GM12875 (cell line): Measurements from ENCODE around the gene RGMB.
A peak's percentile ranks its signal among the peaks of the same experiment; 100 is the strongest.

ENCODE experiments used
- H3K4me3 ChIP-seq: one replicate; pipeline ENCODE4 v1.5.1; 2011; ENCODE audit warnings: low read depth, low read length, control low read depth
- TF ChIP-seq, protein P1 (sequence below): IDR thresholded peaks from 2 replicates; pipeline ENCODE4 v1.5.1; 2011; ENCODE audit warnings: low read depth, mild to moderate bottlenecking, control low read depth, inconsistent platforms, low read length, moderate library complexity, borderline replicate concordance; ENCODE audit not compliant: insufficient read depth

The RGMB gene

DNA sequence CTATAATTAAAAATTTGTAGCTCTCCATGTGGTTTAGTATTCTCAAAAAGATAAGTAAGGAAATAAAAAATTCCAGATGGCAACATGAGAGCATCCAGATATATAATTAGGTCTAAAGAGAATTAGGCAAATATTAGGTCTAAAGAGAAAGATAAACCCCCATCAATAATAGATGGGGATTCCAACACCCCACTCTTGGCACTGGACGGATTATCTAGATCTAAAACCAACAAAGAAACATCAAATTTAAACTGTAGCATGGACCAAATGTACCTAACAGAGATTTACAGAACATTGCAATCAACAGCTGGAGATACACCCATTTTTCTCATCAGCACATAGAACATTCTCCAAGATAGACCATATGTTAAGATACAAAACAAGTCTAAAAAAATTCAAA is 31.6 kb downstream of the RGMB start:
- TF ChIP-seq, protein P1, sequence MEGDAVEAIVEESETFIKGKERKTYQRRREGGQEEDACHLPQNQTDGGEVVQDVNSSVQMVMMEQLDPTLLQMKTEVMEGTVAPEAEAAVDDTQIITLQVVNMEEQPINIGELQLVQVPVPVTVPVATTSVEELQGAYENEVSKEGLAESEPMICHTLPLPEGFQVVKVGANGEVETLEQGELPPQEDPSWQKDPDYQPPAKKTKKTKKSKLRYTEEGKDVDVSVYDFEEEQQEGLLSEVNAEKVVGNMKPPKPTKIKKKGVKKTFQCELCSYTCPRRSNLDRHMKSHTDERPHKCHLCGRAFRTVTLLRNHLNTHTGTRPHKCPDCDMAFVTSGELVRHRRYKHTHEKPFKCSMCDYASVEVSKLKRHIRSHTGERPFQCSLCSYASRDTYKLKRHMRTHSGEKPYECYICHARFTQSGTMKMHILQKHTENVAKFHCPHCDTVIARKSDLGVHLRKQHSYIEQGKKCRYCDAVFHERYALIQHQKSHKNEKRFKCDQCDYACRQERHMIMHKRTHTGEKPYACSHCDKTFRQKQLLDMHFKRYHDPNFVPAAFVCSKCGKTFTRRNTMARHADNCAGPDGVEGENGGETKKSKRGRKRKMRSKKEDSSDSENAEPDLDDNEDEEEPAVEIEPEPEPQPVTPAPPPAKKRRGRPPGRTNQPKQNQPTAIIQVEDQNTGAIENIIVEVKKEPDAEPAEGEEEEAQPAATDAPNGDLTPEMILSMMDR, result no peak

GRCh38 chr5:98807806-98808205 is 34.3 kb downstream of the RGMB start:
- no peak overlapping the region for H3K4me3 ChIP-seq
- TF ChIP-seq, protein P1, result no peak

More for the DNA sequence above, 31.6 kb downstream of the RGMB start:
- H3K4me3 ChIP-seq, result no peak overlapping the region

DNA sequence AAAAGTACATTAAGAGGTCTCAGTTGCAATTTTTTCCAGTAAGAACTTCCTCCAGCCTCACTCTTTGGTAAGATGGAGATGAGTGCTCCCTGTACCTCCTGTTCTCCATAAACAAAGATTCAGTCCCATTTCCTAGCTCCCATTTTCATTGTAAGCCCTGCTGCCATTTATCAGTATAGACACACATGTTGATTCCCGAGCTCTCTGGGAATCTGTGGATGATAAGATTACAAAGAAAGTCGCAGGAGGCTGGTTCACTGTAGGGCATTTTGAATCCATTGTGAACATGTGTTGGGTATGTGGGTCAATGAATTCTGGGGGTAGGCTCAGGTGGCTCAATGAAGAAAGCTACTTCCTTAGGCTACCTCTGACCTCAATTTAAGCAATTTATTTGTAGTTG is 36.7 kb downstream of the RGMB start:
- no peak overlapping the region for H3K4me3 ChIP-seq
- TF ChIP-seq, protein P1, result no peak

DNA sequence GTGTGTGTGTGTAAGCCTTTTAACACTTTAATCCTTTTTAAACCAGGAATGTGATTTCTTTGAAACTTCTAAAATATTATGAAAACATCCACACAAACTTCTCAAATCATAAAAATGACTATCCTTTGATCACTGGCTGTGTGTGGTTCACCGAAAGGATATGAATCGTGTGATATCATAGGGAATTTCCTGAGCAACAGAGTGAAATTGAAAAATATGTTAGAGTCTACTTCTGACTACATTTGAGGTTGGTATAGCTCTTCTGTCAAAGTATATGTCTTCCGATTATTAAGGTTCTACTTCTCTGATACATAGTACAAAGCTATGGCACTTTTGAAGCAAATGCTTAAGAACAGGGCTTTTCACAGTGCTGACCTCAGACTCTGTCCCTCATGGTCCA is 40.3 kb downstream of the RGMB start:
- no peak overlapping the region for H3K4me3 ChIP-seq
- TF ChIP-seq, protein P1, result no peak

GRCh38 chr5:98816582-98817222 is 43.2 kb downstream of the RGMB start:
- H3K4me3 ChIP-seq, result no peak overlapping the region
- TF ChIP-seq, protein P1, result no peak

DNA sequence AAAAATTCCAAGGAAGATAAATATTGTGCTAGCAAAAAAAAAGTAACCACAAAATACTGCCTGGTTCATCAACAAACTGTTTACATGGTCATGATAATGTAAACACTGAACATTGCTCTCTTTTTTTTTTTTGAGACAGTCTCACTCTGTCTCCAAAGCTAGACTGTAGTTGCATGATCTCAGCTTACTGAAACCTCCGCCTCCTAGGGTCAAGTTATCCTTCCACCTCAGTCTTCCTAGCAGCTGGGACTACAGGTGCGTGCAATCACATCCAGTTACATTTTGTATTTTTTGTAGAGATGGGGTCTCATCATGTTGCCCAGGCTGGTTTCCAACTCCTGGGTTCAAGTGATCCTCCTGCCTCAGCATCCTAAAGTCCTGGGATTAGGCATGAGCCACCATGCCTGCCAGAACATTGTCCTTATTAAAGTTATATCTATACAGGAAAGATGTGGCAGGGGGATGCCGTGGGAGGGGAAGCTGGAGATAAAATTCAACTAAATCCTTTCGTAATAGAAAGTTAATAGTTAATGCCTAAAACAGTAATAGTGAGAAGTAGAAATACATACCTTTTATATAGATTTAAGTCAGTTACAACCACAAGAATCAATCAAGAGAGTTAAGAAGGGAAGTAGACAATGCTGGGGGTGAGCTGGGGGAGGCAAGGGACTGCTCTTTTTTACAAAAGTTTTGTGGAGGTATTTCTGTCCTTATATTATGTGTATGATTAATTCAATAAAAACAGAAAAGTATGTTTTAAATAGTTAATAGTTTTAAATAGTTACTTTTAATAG is 52.3 kb downstream of the RGMB start:
- H3K4me3 ChIP-seq, result no peak overlapping the region
- TF ChIP-seq, protein P1, result no peak

GRCh38 chr5:98827161-98827560 is 53.7 kb downstream of the RGMB start:
- TF ChIP-seq, protein P1, result 0 out of 2 replicates have a peak, but pooled peaks have one; percentile 21
- no peak overlapping the region for H3K4me3 ChIP-seq
